PC-3 (cell line): ENCODE results near the gene CCNT1. TPM values are rescaled to one million over a fixed set of nuclear protein-coding genes. Genes with fewer than 3 reads are reported as not detected.

Experiments used
- ATAC-seq: fragments of 200-7000 bp; cut with Tn5 transposase; 2 replicates; pipeline ENCODE4 v1.9.1; 2020; ENCODE audit warnings: mild to moderate bottlenecking, moderate library complexity
- BruUV-seq: library from RNA; stranded (reverse); fragments of 400-500 nt; replicated peaks from 2 replicates; lab custom pipeline; 2021; lab: Mats Ljungman, UMichigan
- CTCF ChIA-PET: fragments of 300-600 bp; sonication (Branson Sonifier 250); formaldehyde crosslinking; loops from one replicate; lab custom pipeline; 2022; ENCODE audit warnings: antibody characterized with exemption; lab: Charles Lee
- POLR2A ChIA-PET: fragments of 300-600 bp; sonication (Branson Sonifier 250); formaldehyde crosslinking; loops from one replicate; lab custom pipeline; 2022; ENCODE audit warnings: antibody characterized with exemption; ENCODE audit not compliant: unreplicated experiment; lab: Charles Lee
- DNase-seq: peaks from one replicate; pipeline ENCODE4 v3.0.0-alpha.2; 2015
- H2AFZ ChIP-seq: fragments of 300-600 bp; sonication (generic); 2 replicates; pipeline ENCODE4 v1.6.0; 2016; ENCODE audit warnings: antibody characterized with exemption, low read length
- H3F3A ChIP-seq: fragments of 300-600 bp; sonication (generic); one replicate; pipeline ENCODE4 v1.6.0; 2017; ENCODE audit warnings: antibody characterized with exemption, low read length, control low read depth, mild to moderate bottlenecking; ENCODE audit not compliant: unreplicated experiment
- H3K27ac ChIP-seq: fragments of 300-600 bp; sonication (generic); 2 replicates; pipeline ENCODE4 v1.5.1; 2016; ENCODE audit warnings: mild to moderate bottlenecking, low read length
- H3K27me3 ChIP-seq: fragments of 300-600 bp; sonication (generic); 2 replicates; pipeline ENCODE4 v1.6.1; 2016; ENCODE audit warnings: low read length, mixed read lengths
- H3K36me3 ChIP-seq: fragments of 300-600 bp; sonication (generic); 2 replicates; pipeline ENCODE4 v1.6.1; 2016; ENCODE audit warnings: low read depth, mixed run types, low read length, mixed read lengths
- H3K4me1 ChIP-seq: fragments of 300-600 bp; sonication (generic); 2 replicates; pipeline ENCODE4 v1.5.1; 2016; ENCODE audit warnings: low read length; ENCODE audit not compliant: insufficient read depth
- H3K4me2 ChIP-seq: fragments of 300-600 bp; sonication (generic); 2 replicates; pipeline ENCODE4 v1.6.0; 2016; ENCODE audit warnings: low read length
- H3K4me3 ChIP-seq: fragments of 300-600 bp; sonication (generic); 2 replicates; pipeline ENCODE4 v1.5.1; 2016; ENCODE audit warnings: mild to moderate bottlenecking, low read length, mixed read lengths
- H3K79me2 ChIP-seq: fragments of 300-600 bp; sonication (generic); 2 replicates; pipeline ENCODE4 v1.6.1; 2017; ENCODE audit warnings: low read length, mixed read lengths
- H3K9ac ChIP-seq: fragments of 300-600 bp; sonication (generic); 2 replicates; pipeline ENCODE4 v1.6.0; 2016; ENCODE audit warnings: mild to moderate bottlenecking, low read length
- H3K9me2 ChIP-seq: fragments of 300-600 bp; sonication (generic); replicated peaks from 2 replicates; pipeline ENCODE4 v1.6.1; 2016; ENCODE audit warnings: mixed run types, low read length, mixed read lengths
- H3K9me3 ChIP-seq: fragments of 300-600 bp; sonication (generic); 2 replicates; pipeline ENCODE4 v1.6.1; 2016; ENCODE audit warnings: low read length, mixed read lengths
- H4K20me1 ChIP-seq: fragments of 300-600 bp; sonication (generic); 2 replicates; pipeline ENCODE4 v1.6.1; 2016; ENCODE audit warnings: low read length, mixed read lengths
- CTCF ChIP-seq: fragments of 300-600 bp; sonication (generic); conservative IDR thresholded peaks from 2 replicates; pipeline ENCODE4 v1.5.1; 2017; ENCODE audit warnings: antibody characterized with exemption, low read depth, mild to moderate bottlenecking, low read length
- EZH2 ChIP-seq: fragments of 300-600 bp; sonication (generic); IDR thresholded peaks from one replicate; pipeline ENCODE4 v1.6.1; 2017; ENCODE audit warnings: antibody characterized with exemption, mild to moderate bottlenecking, low read length; ENCODE audit not compliant: unreplicated experiment
- EZH2phosphoT487 ChIP-seq: fragments of 300-600 bp; sonication (generic); IDR thresholded peaks from 2 replicates; pipeline ENCODE4 v1.6.1; 2018; ENCODE audit warnings: mild to moderate bottlenecking, antibody characterized with exemption, low read length, borderline replicate concordance
- intact Hi-C: fragments of 100-400 bp; cut with micrococcal nuclease; formaldehyde crosslinking; loops from 2 replicates; pipeline ENCODE4 v1.9.0; 2023
- total RNA-seq: library from RNA; depleted of rRNA; stranded (reverse); fragments of >200 nt; gene quantifications from 2 replicates; pipeline ENCODE4 v1.2.3, GENCODE V29; 2014

Gene CCNT1
- total RNA-seq, 1 experiment from 2014 or later = 20.7 TPM

GRCh38 chr12:48694038-48694437 is 22.5 kb downstream of the CCNT1 start:
- H3K4me3 ChIP-seq = no peak overlapping the region
- no peaks in the 10 kb centered on the region for H3K27me3 ChIP-seq
- H3K36me3 ChIP-seq = peaks cover 78% of the 10 kb centered on the region
- H3K4me2 ChIP-seq = no peak overlapping the region
- H2AFZ ChIP-seq = no peak overlapping the region
- no peak for TF ChIP-seq EZH2phosphoT487
- TF ChIP-seq CTCF = no peak
- no peak for TF ChIP-seq EZH2
- H3K27ac ChIP-seq = no peak overlapping the region
- no TSS peak for BruUV-seq
- POLR2A ChIA-PET = no interaction called here
- H3K9me2 ChIP-seq = no peaks in the 10 kb centered on the region
- DNase-seq = no peak
- H3K9ac ChIP-seq = no peak overlapping the region
- H3K4me1 ChIP-seq = no peaks in the 10 kb centered on the region
- peaks cover 30% of the 10 kb centered on the region for H3K79me2 ChIP-seq
- H3F3A ChIP-seq = no peaks in the 10 kb centered on the region
- H3K9me3 ChIP-seq = no peaks in the 10 kb centered on the region
- intact Hi-C loops = no loop called here
- H4K20me1 ChIP-seq = peaks cover 2% of the 10 kb centered on the region; the same call in 1 of the 2 replicates
- CTCF ChIA-PET = no interaction called here
- ATAC-seq = no peak

GRCh38 chr12:48693572-48693971 is 22.9 kb downstream of the CCNT1 start:
- Histone ChIP-seq H3K4me1 (no peaks in the 10 kb centered on the region), H3K36me3 (peaks cover 82% of the 10 kb centered on the region)
- intact Hi-C loops = no loop called here

More at GRCh38 chr12:48693572-48693971, 22.9 kb downstream of the CCNT1 start:
- H3K4me3 ChIP-seq = no peak overlapping the region
- POLR2A ChIA-PET = no interaction called here
- no peaks in the 10 kb centered on the region for H3K9me2 ChIP-seq
- ATAC-seq (no peak), DNase-seq (no peak)
- no peak for TF ChIP-seq CTCF
- no peak for TF ChIP-seq EZH2phosphoT487
- TF ChIP-seq EZH2 = no peak
- H4K20me1 ChIP-seq = peaks cover 7% of the 10 kb centered on the region; the same call in 1 of the 2 replicates
- H3K9me3 ChIP-seq = no peaks in the 10 kb centered on the region
- no peaks in the 10 kb centered on the region for H3F3A ChIP-seq
- H3K79me2 ChIP-seq = peaks cover 30% of the 10 kb centered on the region
- BruUV-seq = TSS peak; percentile 1
- H3K9ac ChIP-seq = no peak overlapping the region
- H3K27ac ChIP-seq = no peak overlapping the region
- H3K4me2 ChIP-seq = no peak overlapping the region
- H2AFZ ChIP-seq = no peak overlapping the region
- CTCF ChIA-PET = no interaction called here
- no peaks in the 10 kb centered on the region for H3K27me3 ChIP-seq
